Lung (tissue), 12 donors: ENCODE results near the gene NKTR. TPM values are rescaled to one million over a fixed set of nuclear protein-coding genes. Genes with fewer than 3 reads are reported as not detected.

ENCODE experiments used
- ATAC-seq: fragments of 200-7000 bp; cut with Tn5 transposase; one replicate; pipeline ENCODE4 v1.9.1; 2020; ENCODE audit warnings: moderate number of reproducible peaks; ENCODE audit not compliant: insufficient read depth, low FRiP score
- DNase-seq, 3 donors: peaks; one replicate each; pipeline ENCODE4 v3.0.0-alpha.2; 2013 to 2017
- H3K27ac ChIP-seq, 2 donors: one replicate each; pipeline ENCODE4 v1.5.1; 2013; ENCODE audit warnings: mild to moderate bottlenecking in 2 of 2, moderate library complexity in 2 of 2, control low read depth in 1 of 2, inconsistent platforms in 1 of 2, low read depth in 1 of 2, low read length in 1 of 2
- H3K27me3 ChIP-seq, 3 donors: one replicate each; pipeline ENCODE4 v1.5.1; 2013; ENCODE audit warnings: low read length in 2 of 3; ENCODE audit not compliant: control insufficient read depth in 3 of 3, insufficient read depth in 3 of 3
- H3K36me3 ChIP-seq, 4 donors: one replicate each; pipeline ENCODE4 v1.5.1; 2013; ENCODE audit warnings: low read length in 4 of 4, mild to moderate bottlenecking in 1 of 4, moderate library complexity in 1 of 4; ENCODE audit not compliant: control insufficient read depth in 4 of 4, insufficient read depth in 4 of 4
- H3K4me1 ChIP-seq, 5 donors: one replicate each; pipeline ENCODE4 v1.5.1; 2013; ENCODE audit warnings: low read length in 5 of 5, mild to moderate bottlenecking in 2 of 5, moderate library complexity in 1 of 5; ENCODE audit not compliant: control insufficient read depth in 5 of 5, insufficient read depth in 5 of 5
- H3K4me3 ChIP-seq: one replicate; pipeline ENCODE4 v1.5.1; 2013; ENCODE audit warnings: mild to moderate bottlenecking, control low read depth, moderate library complexity
- H3K9ac ChIP-seq, 2 donors: one replicate each; pipeline ENCODE4 v1.5.1; 2013; ENCODE audit warnings: low read length in 2 of 2, control low read depth in 1 of 2; ENCODE audit not compliant: insufficient read depth in 1 of 2
- H3K9me3 ChIP-seq, 4 donors: one replicate each; pipeline ENCODE4 v1.5.1; 2013; ENCODE audit warnings: low read length in 3 of 4, mild to moderate bottlenecking in 1 of 4, moderate library complexity in 1 of 4; ENCODE audit not compliant: control insufficient read depth in 4 of 4, insufficient read depth in 3 of 4
- CTCF ChIP-seq: IDR thresholded peaks from 2 replicates; pipeline ENCODE4 v1.5.1; 2012; ENCODE audit warnings: mild to moderate bottlenecking; ENCODE audit errors: control extremely low read depth, extremely low read depth
- whole genome bisulfite sequencing, 2 donors: extraction: QIAGEN DNeasy Blood & Tissue Kit; methylation state at CpG; one replicate each; pipeline ENCODE4 v1.1.7; 2013; 5-methylcytosine and 5-hydroxymethylcytosine counted together
- polyA plus RNA-seq, 2 donors: library from polyadenylated mRNA; stranded (reverse); fragments of 200-250 nt; gene quantifications; one replicate each; pipeline ENCODE4 v1.2.1, GENCODE V29; 2013
- total RNA-seq, 2 donors: library from RNA; depleted of rRNA in 1 of 2; stranded (reverse); fragments of >200 nt in 1 of 2; gene quantifications; one replicate each; pipeline ENCODE4 v1.2.1, GENCODE V29; 2014 to 2021
- donor health status: control.
- donor health status: control.
- donor health status: Bipolar disorder and iron deficiency.
- donor health status: healthy.
- donor health status: DM: yes; HTN: yes; CAD: no.

The NKTR gene
- total and polyA plus RNA-seq, 4 donors, result 15.3 to 291 (median 52.9) TPM

- Histone ChIP-seq H3K4me3 (no peak overlapping the region), H3K27ac (peak overlapping the region; percentile 90 to 97), H3K4me1 (peaks cover 3 to 32% (median 24%) of the 10 kb centered on the region in 5 donors), H3K9me3 (no peaks in the 10 kb centered on the region), H3K27me3 (no peaks in the 10 kb centered on the region), H3K36me3 (peaks cover 0 to 17% (median 0%) of the 10 kb centered on the region in 4 donors), H3K9ac (peak overlapping the region; percentile 17 to 51)
- no peak for ATAC-seq
- peak; percentile 41 to 52 (median 43) for DNase-seq
- 60 to 62% methylated on average over 4 of the region's 4 CpGs for WGBS, 2 donors
- no peak for TF ChIP-seq CTCF
Measured at GRCh38 chr3:42655331-42655888, 54.9 kb downstream of the NKTR start.

GRCh38 chr3:42655980-42656679, 55.6 kb downstream of the NKTR start:
- peaks cover 0 to 17% (median 0%) of the 10 kb centered on the region in 4 donors for H3K36me3 ChIP-seq
- no peak overlapping the region for H3K4me3 ChIP-seq
- peaks cover 3 to 32% (median 25%) of the 10 kb centered on the region in 5 donors for H3K4me1 ChIP-seq
- DNase-seq (no peak), ATAC-seq (no peak)
- no peak overlapping the region for H3K9ac ChIP-seq
- no peak for TF ChIP-seq CTCF
- H3K27ac ChIP-seq, result peak overlapping the region; percentile 33 to 97
- H3K27me3 ChIP-seq, result no peaks in the 10 kb centered on the region
- H3K9me3 ChIP-seq, result no peaks in the 10 kb centered on the region
- 86 to 90% methylated on average over 6 of the region's 6 CpGs for WGBS, 2 donors

- DNase-seq (no peak), ATAC-seq (no peak)
- Histone ChIP-seq H3K4me1 (peaks cover 3 to 31% (median 19%) of the 10 kb centered on the region in 5 donors), H3K9me3 (no peaks in the 10 kb centered on the region), H3K4me3 (no peak overlapping the region), H3K9ac (no peak overlapping the region), H3K27me3 (no peaks in the 10 kb centered on the region), H3K36me3 (peaks cover 0 to 17% (median 0%) of the 10 kb centered on the region in 4 donors), H3K27ac (peak overlapping the region in 1 of 2 donors; percentile 9)
- 91 to 93% methylated on average over 9 of the region's 9 CpGs for WGBS, 2 donors
- TF ChIP-seq CTCF, result no peak
Measured at GRCh38 chr3:42656680-42657610, 56.5 kb downstream of the NKTR start.
